Breast epithelium (tissue), 3 donors: Measurements from ENCODE around the gene PNPLA5.

Source experiments
- CTCF ChIP-seq, 3 donors: fragments of 450-650 bp; IDR thresholded peaks; one replicate each; pipeline ENCODE4 v1.5.1; 2016 to 2017; ENCODE audit warnings: antibody characterized with exemption in 3 of 3, mild to moderate bottlenecking in 3 of 3, moderate library complexity in 3 of 3
- POLR2A ChIP-seq: fragments of 450-650 bp; IDR thresholded peaks from one replicate; pipeline ENCODE4 v1.6.1; 2016; ENCODE audit warnings: antibody characterized with exemption, mild to moderate bottlenecking, moderate library complexity
- POLR2AphosphoS5 ChIP-seq, 3 donors: sonication (generic); formaldehyde crosslinking; IDR thresholded peaks; one replicate each; pipeline ENCODE4 v1.6.1; 2017; ENCODE audit warnings: antibody characterized with exemption in 3 of 3

DNA sequence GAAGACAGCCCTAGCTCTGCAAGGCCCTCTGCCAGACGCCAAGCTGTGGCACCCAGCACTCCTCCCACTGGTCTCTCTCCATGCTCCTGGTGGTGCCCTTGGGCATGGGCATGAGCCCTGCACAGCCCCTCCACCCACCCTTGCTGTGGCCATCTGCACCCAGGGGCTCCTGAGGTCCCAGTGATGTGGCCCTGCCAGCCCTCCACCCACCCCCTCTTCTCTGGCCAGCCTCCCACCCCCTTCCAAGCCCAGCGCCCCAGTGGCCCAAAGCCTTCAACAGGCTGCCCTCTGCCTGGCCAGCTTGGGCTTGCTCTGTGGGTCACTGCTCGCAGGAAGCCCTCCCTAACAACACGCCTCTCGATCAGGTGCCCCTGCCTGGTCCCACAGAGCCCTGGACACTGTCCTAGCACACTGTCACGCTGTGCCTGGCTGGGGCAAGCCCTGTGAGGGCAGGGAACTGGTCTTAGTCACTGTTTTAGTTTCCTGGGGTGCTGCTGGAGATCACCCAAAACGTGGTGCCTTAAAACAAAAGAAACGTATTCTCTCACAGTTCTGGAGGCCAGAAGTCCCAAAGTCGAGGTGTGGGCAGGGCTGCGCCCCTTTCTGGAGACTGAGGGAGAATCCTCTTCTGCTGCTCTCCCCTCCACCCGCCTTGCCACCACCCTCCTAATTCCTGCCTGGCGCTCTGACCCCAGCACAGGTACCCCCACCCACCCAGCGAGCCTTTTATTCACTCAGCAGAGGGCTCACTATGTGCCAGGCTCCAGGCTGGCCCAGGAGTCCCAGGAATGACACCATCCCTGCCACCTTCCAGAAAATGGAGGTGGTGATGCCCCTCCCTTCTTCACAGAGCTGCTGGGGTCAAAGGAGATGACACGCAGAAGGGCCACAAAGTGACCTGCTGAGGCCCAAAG lies 44.2 kb downstream of the PNPLA5 start:
- TF ChIP-seq CTCF (IDR thresholded peaks at IDR 0.05) (no peak), POLR2A (no peak), POLR2AphosphoS5 (IDR thresholded peaks at IDR 0.05) (no peak)
